B cell (primary cell): Measurements from ENCODE around the gene NTN3.

ENCODE experiments used
- EZH2 ChIP-seq: IDR thresholded peaks from 2 replicates; pipeline ENCODE4 v1.6.1; 2012; ENCODE audit warnings: borderline replicate concordance, low read depth, mild to moderate bottlenecking, moderate library complexity, low read length; ENCODE audit not compliant: insufficient read depth, poor library complexity, severe bottlenecking
- TF ChIP-seq, protein P1 (sequence below): fragments of 200-600 bp; IDR thresholded peaks from one replicate; pipeline ENCODE4 v1.8.0; 2022; ENCODE audit warnings: antibody characterized with exemption, mild to moderate bottlenecking

DNA sequence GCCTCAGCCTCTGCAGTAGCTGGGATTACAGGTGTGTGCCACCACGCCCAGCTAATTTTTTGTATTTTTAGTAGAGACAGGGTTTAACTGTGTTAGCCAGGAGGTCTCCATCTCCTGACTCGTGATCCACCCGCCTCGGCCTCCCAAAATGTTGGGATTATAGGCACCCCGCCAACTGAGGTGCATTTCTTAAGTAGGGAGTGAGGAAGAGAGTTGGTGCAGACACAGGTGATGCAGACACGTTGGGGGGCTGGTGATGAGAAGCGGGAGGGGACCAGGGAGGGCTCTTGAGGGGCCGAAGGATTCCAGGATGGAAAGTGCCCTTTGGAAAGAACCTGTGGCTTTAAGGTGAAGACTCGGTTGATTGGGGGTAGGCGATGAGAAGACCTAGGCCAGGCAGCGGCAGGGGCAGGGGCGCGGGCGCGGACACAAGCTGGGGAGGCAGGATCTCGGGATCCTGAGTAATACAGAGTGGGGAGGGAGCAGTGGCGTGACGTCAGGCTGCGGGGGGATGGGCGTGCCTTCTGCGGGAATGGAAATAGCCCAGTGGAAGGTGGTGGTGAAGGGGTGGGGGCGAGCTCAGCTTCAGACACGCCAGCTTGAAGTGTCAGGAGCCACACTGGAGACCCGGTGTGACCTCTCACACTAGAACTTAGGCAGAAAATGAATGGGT, 40.2 kb downstream of the NTN3 start:
- TF ChIP-seq, protein P1, sequence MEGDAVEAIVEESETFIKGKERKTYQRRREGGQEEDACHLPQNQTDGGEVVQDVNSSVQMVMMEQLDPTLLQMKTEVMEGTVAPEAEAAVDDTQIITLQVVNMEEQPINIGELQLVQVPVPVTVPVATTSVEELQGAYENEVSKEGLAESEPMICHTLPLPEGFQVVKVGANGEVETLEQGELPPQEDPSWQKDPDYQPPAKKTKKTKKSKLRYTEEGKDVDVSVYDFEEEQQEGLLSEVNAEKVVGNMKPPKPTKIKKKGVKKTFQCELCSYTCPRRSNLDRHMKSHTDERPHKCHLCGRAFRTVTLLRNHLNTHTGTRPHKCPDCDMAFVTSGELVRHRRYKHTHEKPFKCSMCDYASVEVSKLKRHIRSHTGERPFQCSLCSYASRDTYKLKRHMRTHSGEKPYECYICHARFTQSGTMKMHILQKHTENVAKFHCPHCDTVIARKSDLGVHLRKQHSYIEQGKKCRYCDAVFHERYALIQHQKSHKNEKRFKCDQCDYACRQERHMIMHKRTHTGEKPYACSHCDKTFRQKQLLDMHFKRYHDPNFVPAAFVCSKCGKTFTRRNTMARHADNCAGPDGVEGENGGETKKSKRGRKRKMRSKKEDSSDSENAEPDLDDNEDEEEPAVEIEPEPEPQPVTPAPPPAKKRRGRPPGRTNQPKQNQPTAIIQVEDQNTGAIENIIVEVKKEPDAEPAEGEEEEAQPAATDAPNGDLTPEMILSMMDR, result no peak
- no peak for TF ChIP-seq EZH2
